ENCODE data around the gene JAK2. TPM values are rescaled to one million over a fixed set of nuclear protein-coding genes. Genes with fewer than 3 reads are reported as not detected.
"Not testable (repeated sequence)": the region's sequence is repeated elsewhere in the genome, so short reads cannot be mapped to it uniquely, and the experiment has no call there.

Gene JAK2
- total RNA-seq, 1 donor from 2014 or later: 28.7 TPM

DNA sequence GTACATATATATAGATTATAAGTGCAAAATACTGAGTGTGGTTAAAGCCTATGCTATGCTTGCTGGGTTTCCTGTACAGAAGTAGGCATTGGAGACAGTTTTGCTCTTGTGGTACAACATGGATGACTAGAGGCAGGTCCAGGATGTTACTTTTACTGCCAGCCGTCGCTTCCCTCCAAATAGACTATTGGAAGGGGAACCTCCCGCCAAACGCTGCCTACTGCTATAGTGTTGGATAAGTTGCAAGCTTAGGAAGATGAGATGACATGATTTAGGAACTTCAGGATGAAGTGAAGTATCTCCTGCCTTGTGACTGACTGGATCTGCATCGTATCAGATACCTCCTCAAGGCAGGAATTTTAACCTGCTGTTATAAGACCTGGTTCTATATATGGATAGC, 30.9 kb downstream of the JAK2 start:
- H3K36me3 ChIP-seq: peaks cover 11% of the 10 kb centered on the region
- intact Hi-C loops (cut with micrococcal nuclease): no loop called here
- H3K4me3 ChIP-seq: no peak overlapping the region
- H3K27me3 ChIP-seq (ENCODE audit: low read depth): no peaks in the 10 kb centered on the region
- DNase-seq: no peak
- H3K9me3 ChIP-seq (replicated peaks): peaks cover 20% of the 10 kb centered on the region
- peaks cover 33% of the 10 kb centered on the region for H3K4me1 ChIP-seq
- H3K27ac ChIP-seq (replicated peaks): no peak overlapping the region
- TF ChIP-seq, protein P1, sequence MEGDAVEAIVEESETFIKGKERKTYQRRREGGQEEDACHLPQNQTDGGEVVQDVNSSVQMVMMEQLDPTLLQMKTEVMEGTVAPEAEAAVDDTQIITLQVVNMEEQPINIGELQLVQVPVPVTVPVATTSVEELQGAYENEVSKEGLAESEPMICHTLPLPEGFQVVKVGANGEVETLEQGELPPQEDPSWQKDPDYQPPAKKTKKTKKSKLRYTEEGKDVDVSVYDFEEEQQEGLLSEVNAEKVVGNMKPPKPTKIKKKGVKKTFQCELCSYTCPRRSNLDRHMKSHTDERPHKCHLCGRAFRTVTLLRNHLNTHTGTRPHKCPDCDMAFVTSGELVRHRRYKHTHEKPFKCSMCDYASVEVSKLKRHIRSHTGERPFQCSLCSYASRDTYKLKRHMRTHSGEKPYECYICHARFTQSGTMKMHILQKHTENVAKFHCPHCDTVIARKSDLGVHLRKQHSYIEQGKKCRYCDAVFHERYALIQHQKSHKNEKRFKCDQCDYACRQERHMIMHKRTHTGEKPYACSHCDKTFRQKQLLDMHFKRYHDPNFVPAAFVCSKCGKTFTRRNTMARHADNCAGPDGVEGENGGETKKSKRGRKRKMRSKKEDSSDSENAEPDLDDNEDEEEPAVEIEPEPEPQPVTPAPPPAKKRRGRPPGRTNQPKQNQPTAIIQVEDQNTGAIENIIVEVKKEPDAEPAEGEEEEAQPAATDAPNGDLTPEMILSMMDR (IDR thresholded peaks at IDR 0.05; ENCODE audit: borderline replicate concordance): no peak

DNA sequence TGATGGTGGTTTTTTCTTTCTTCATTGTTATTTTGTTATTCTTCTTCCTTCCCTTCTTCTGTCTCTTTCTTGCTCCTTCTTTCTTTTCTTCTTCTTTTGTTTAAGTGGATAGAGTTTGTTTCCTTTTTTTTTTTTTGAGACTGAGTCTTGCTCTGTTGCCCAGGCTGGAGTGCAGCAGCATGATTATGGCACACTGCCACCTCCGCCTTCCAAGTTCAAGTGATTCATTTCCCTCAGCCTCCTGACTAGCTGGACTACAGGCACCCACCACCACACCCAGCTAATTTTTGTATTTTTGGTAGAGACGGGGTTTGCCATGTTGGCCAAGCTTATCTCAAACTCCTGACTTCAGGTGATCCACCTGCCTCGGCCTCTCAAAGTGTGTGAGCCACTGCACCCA, 40.3 kb downstream of the JAK2 start:
- H3K27ac ChIP-seq (replicated peaks): no peak overlapping the region
- TF ChIP-seq, protein P1 (IDR thresholded peaks at IDR 0.05; ENCODE audit: borderline replicate concordance): no peak
- intact Hi-C loops (cut with micrococcal nuclease): no loop called here
- peaks cover 70% of the 10 kb centered on the region for H3K36me3 ChIP-seq
- H3K4me1 ChIP-seq: no peaks in the 10 kb centered on the region
- H3K9me3 ChIP-seq (replicated peaks): peaks cover 10% of the 10 kb centered on the region
- no peaks in the 10 kb centered on the region for H3K27me3 ChIP-seq (ENCODE audit: low read depth)
- DNase-seq: no peak
- no peak overlapping the region for H3K4me3 ChIP-seq

DNA sequence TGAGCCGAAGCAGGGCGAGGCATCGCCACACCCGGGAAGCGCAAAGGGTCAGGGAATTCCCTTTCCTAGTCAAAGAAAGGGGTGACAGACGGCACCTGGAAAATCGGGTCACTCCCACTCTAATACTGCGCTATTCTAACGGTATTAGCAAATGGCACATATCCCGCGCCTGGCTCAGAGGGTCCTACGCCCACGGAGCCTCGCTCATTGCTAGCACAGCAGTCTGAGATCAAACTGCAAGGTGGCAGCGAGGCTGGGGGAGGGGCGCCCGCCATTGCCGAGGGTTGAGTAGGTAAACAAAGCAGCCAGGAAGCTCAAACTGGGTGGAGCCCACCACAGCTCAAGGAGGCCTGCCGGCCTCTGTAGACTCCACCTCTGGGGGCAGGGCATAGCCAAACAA, 46.9 kb downstream of the JAK2 start:
- H3K4me3 ChIP-seq; DNase-seq; H3K9me3 ChIP-seq (replicated peaks); H3K4me1 ChIP-seq; H3K27me3 ChIP-seq (ENCODE audit: low read depth); intact Hi-C loops (cut with micrococcal nuclease); H3K27ac ChIP-seq (replicated peaks): not testable (repeated sequence)
- peaks cover 45% of the 10 kb centered on the region for H3K36me3 ChIP-seq

DNA sequence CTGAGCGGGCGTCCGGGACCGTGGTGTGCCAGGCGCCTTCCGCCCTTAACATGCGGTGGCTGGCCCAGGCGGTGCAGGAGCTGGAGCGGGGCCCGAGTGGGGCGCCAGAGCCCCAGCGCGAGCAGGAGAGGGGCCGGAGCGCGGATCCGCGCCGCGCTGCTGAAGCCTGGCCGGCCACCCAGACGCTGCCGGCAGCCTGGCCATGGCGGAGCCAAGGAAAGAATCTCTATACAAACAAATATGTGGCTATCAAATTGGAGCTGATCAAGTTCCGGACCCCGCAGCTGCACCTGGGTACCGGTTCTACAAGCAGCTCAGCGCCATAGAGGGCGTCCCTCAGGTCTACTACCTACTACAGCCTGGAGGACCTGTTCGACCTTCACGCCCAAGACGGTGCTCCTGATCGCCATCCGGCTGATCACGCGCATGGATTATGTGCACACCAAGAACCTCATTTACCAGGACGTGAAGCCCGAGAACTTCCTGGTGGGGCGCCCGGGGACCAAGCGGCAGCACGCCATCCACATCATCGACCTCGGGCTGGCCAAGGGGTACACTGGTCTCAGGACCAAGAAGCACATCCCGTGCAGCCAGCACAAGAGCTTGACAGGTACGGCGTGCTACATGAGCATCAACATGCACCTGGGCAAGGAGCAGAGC, 55.8 kb downstream of the JAK2 start:
- intact Hi-C loops (cut with micrococcal nuclease): no loop called here
- TF ChIP-seq, protein P1 (IDR thresholded peaks at IDR 0.05; ENCODE audit: borderline replicate concordance): no peak
- Histone ChIP-seq H3K4me1 (peaks cover 13% of the 10 kb centered on the region), H3K36me3 (peaks cover 33% of the 10 kb centered on the region), H3K27me3 (ENCODE audit: low read depth) (no peaks in the 10 kb centered on the region), H3K4me3 (no peak overlapping the region), H3K27ac (replicated peaks) (no peak overlapping the region), H3K9me3 (replicated peaks) (peaks cover 13% of the 10 kb centered on the region)
- DNase-seq: no peak

DNA sequence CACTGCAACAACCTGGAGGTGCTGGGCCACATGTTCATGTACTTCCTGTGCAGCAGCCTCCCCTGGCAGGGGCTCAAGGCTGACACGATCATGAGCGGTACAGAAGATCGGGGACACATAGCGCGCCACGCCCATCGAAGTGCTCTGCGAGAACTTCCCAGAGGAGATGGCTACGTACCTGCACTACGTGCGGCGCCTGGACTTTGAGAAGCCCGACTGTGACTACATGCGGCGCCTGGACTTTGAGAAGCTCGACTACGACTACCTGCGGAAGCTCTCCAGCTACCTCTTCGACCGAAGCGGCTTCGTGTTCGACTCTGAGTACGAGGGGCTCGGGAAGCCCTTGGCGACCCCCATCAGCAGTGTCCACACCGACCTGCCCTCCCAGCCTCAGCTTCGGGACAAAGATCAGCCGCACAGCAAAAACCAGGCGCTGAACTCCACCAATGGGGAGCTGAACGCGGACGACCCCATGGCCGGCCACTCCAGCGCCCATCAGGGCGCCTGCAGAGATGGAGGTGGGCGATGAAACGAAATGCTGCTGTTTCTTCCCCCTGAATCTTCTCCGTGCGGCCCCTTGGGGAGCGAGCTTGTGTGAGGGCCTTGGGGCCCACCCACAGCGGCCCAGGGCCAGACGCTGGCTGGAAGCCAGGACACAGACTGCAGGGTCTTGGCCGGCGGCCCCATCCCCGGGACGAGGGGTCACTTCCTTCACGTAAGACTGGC, 56.5 kb downstream of the JAK2 start:
- intact Hi-C loops (cut with micrococcal nuclease): no loop called here
- peaks cover 13% of the 10 kb centered on the region for H3K9me3 ChIP-seq (replicated peaks)
- no peak overlapping the region for H3K27ac ChIP-seq (replicated peaks)
- no peak overlapping the region for H3K4me3 ChIP-seq
- DNase-seq: no peak
- H3K4me1 ChIP-seq: peaks cover 17% of the 10 kb centered on the region
- no peaks in the 10 kb centered on the region for H3K27me3 ChIP-seq (ENCODE audit: low read depth)
- H3K36me3 ChIP-seq: peaks cover 35% of the 10 kb centered on the region
- TF ChIP-seq, protein P1 (IDR thresholded peaks at IDR 0.05; ENCODE audit: borderline replicate concordance): no peak

DNA sequence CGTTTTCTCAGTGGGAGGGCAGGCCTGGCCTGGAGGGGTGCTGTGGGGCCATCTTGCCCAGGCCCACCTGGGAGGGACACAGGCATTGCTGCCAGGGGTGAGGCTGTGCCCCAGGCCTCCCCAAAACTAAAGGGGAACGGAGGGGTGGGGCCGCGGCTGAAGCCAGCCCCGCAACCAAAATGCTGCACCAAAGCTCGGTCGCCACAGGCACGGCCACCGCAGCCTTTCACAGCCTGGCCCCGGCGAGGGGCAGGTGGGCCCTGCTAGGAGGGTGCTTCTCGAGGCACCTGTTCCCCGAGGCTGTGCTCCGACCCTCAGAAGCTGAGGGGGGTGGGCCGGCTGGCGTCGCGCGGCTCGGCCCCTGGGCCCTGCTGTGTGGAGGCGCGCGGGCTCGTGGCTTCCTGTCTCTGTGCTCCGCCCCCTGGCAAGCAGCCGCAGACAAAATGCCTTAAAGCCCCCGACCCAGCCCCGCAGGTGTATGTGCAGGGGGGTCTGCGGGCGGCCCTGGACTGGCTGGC, 57.6 kb downstream of the JAK2 start:
- intact Hi-C loops (cut with micrococcal nuclease): no loop called here
- H3K4me3 ChIP-seq: no peak overlapping the region
- peak overlapping the region; percentile 65 for H3K27ac ChIP-seq (replicated peaks)
- no peaks in the 10 kb centered on the region for H3K27me3 ChIP-seq (ENCODE audit: low read depth)
- peaks cover 13% of the 10 kb centered on the region for H3K9me3 ChIP-seq (replicated peaks)
- peaks cover 35% of the 10 kb centered on the region for H3K36me3 ChIP-seq
- DNase-seq: no peak
- H3K4me1 ChIP-seq: peaks cover 17% of the 10 kb centered on the region
- TF ChIP-seq, protein P1 (IDR thresholded peaks at IDR 0.05; ENCODE audit: borderline replicate concordance): no peak
